Measurements from ENCODE around the gene ATG14. TPM values are rescaled to one million over a fixed set of nuclear protein-coding genes. Genes with fewer than 3 reads are reported as not detected.

The ATG14 gene
- polyA plus RNA-seq, 3 donors: 1.8 to 6.8 (median 3.3) TPM

GRCh38 chr14:55449116-55449515 is 37.5 kb upstream of the ATG14 start:
- no peak overlapping the region for H3K27ac Mint-ChIP-seq
- Histone ChIP-seq H3K4me2 (replicated peaks; ENCODE audit: extremely low read depth, low read length, poor library complexity, severe bottlenecking) (no peak overlapping the region), H3K27me3 (ENCODE audit: control insufficient read depth in 2 of 2, insufficient read depth in 2 of 2, low read length in 2 of 2) (no peaks in the 10 kb centered on the region), H3K36me3 (replicated peaks in 1 of 2; ENCODE audit: control insufficient read depth in 1 of 2, insufficient read depth in 2 of 2, low read length in 2 of 2) (no peaks in the 10 kb centered on the region), H2AFZ (ENCODE audit: insufficient read depth, low read depth, low read length, poor library complexity, severe bottlenecking) (no peak overlapping the region), H3K9ac (ENCODE audit: insufficient read depth, low read length, poor library complexity, severe bottlenecking) (no peak overlapping the region), H3K4me1 (ENCODE audit: control insufficient read depth in 1 of 2, insufficient read depth in 2 of 2, low read length in 2 of 2) (peaks cover 14% of the 10 kb centered on the region in 2 donors), H3K79me2 (ENCODE audit: insufficient read depth, low read length) (no peaks in the 10 kb centered on the region), H4K20me1 (ENCODE audit: insufficient read depth, low read length) (no peaks in the 10 kb centered on the region), H3K27ac (ENCODE audit: low read depth in 1 of 2, low read length in 2 of 2) (no peak overlapping the region), H3K4me3 (replicated peaks in 1 of 3; ENCODE audit: low read depth in 2 of 3, low read length in 3 of 3) (no peak overlapping the region), H3K9me3 (replicated peaks in 1 of 2; ENCODE audit: control insufficient read depth in 1 of 2, insufficient read depth in 1 of 2, low read length in 2 of 2) (no peaks in the 10 kb centered on the region)
- no peak overlapping the region for H3K4me3 Mint-ChIP-seq
- intact Hi-C loops (cut with micrococcal nuclease): loop anchor here (5.0 to 10.0 kb wide), 2 partner anchors 126 to 1023 kb away; no protein-coding TSS in a partner anchor
- no peak for DNase-seq
- peaks cover 0 to 3% (median 0%) of the 10 kb centered on the region in 3 donors for H3K27me3 Mint-ChIP-seq (ENCODE audit: low read depth in 3 of 3)
- no peaks in the 10 kb centered on the region for H3K9me3 Mint-ChIP-seq
- WGBS (ENCODE audit: insufficient coverage): no CpG with 5 or more reads among the region's 3 CpGs
- no peaks in the 10 kb centered on the region for H3K36me3 Mint-ChIP-seq
- TF ChIP-seq CTCF (IDR thresholded peaks at IDR 0.05): no peak
- H3K4me1 Mint-ChIP-seq: peaks cover 24% of the 10 kb centered on the region

GRCh38 chr14:55448141-55448614 is 36.5 kb upstream of the ATG14 start:
- 29% methylated on average over 1 of the region's 3 CpGs for WGBS (ENCODE audit: insufficient coverage)
- Histone ChIP-seq H3K4me2 (replicated peaks; ENCODE audit: extremely low read depth, low read length, poor library complexity, severe bottlenecking) (no peak overlapping the region), H3K27ac (ENCODE audit: low read depth in 1 of 2, low read length in 2 of 2) (no peak overlapping the region), H3K27me3 (ENCODE audit: control insufficient read depth in 2 of 2, insufficient read depth in 2 of 2, low read length in 2 of 2) (no peaks in the 10 kb centered on the region), H3K79me2 (ENCODE audit: insufficient read depth, low read length) (no peaks in the 10 kb centered on the region), H3K9ac (ENCODE audit: insufficient read depth, low read length, poor library complexity, severe bottlenecking) (no peak overlapping the region), H3K9me3 (replicated peaks in 1 of 2; ENCODE audit: control insufficient read depth in 1 of 2, insufficient read depth in 1 of 2, low read length in 2 of 2) (no peaks in the 10 kb centered on the region), H3K4me1 (ENCODE audit: control insufficient read depth in 1 of 2, insufficient read depth in 2 of 2, low read length in 2 of 2) (peaks cover 11 to 13% of the 10 kb centered on the region in 2 donors), H4K20me1 (ENCODE audit: insufficient read depth, low read length) (no peaks in the 10 kb centered on the region), H3K4me3 (replicated peaks in 1 of 3; ENCODE audit: low read depth in 2 of 3, low read length in 3 of 3) (no peak overlapping the region), H3K36me3 (replicated peaks in 1 of 2; ENCODE audit: control insufficient read depth in 1 of 2, insufficient read depth in 2 of 2, low read length in 2 of 2) (no peaks in the 10 kb centered on the region), H2AFZ (ENCODE audit: insufficient read depth, low read depth, low read length, poor library complexity, severe bottlenecking) (no peak overlapping the region)
- no peak overlapping the region for H3K4me3 Mint-ChIP-seq
- no peaks in the 10 kb centered on the region for H3K9me3 Mint-ChIP-seq
- H3K4me1 Mint-ChIP-seq: peaks cover 19% of the 10 kb centered on the region
- no peak for DNase-seq
- intact Hi-C loops (cut with micrococcal nuclease): loop anchor here (5.0 to 10.0 kb wide), 2 partner anchors 127 to 1024 kb away; no protein-coding TSS in a partner anchor
- no peak for TF ChIP-seq CTCF (IDR thresholded peaks at IDR 0.05)
- no peak overlapping the region for H3K27ac Mint-ChIP-seq
- no peaks in the 10 kb centered on the region for H3K36me3 Mint-ChIP-seq
- peaks cover 0 to 5% (median 0%) of the 10 kb centered on the region in 3 donors for H3K27me3 Mint-ChIP-seq (ENCODE audit: low read depth in 3 of 3)

Measured in CD14-positive monocyte (primary cell).